Smooth muscle cell of trachea (primary cell): Measurements from ENCODE around the gene MS4A6A. TPM values are rescaled to one million over a fixed set of nuclear protein-coding genes. Genes with fewer than 3 reads are reported as not detected.

Experiments used
- total RNA-seq: library from RNA; depleted of rRNA; stranded (reverse); fragments of >200 nt; gene quantifications from 2 replicates; pipeline ENCODE4 v1.2.1, GENCODE V29; 2014

MS4A6A gene, protein sequence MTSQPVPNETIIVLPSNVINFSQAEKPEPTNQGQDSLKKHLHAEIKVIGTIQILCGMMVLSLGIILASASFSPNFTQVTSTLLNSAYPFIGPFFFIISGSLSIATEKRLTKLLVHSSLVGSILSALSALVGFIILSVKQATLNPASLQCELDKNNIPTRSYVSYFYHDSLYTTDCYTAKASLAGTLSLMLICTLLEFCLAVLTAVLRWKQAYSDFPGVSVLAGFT
- total RNA-seq, result 0.15 TPM in 1 of 2 replicates, not detected in the other

DNA sequence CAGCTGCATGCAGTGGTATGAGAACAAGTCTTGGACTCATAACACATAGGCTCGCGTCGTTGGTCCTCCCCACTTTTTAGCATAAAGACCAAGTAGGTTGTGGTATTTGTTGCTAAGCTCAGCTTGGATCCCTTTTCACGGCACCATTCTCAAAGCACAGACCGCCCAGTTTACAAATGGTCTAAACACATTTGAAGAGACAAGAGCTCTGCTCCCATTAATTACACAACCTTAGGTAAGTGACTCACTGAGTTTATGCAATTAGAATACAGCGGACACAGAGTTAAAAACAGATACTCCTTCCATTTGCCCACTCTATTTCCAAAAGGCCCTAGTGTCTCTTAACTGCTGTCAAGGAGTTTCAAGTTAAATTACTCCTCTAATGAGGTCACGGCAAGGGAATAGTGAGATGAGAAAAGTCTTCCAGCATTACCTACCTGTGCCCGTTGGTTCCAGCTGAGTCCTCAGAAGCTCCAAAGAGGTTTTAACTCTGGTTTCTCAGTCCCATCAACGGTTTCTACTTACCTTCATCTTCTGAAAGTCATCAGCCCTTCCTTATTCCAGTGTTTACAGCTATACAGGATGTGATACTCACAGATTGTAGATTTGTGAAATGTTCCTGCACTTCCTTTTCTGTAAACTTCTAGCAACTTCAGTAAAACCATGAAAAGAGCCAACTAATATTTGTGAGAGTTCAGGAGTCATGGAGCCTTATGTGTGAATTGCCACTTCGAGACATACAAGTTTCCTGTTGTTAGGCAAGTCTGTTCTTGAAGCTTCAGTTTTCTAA is at the start of gene MS4A6A:
TSS of gene MS4A6A (minus strand) at position 543 of the 790 bp plus-strand sequence. CDS start 1,356 bp downstream, outside the sequence.

Other genes starting within 250 kb of the MS4A6A start
- not detected in 2 replicates for gene OOSP1, start 244.7 kb downstream of the MS4A6A start, total RNA-seq
- not detected in 2 replicates for gene OOSP4A, start 219.1 kb downstream of the MS4A6A start, total RNA-seq
- gene OOSP4B, start 165.9 kb downstream of the MS4A6A start, total RNA-seq, result not detected in 2 replicates
- gene OOSP2, start 142.7 kb downstream of the MS4A6A start, total RNA-seq, result not detected in 2 replicates
- gene MS4A3, start 126.4 kb downstream of the MS4A6A start, total RNA-seq, result not detected in 2 replicates
- not detected in 2 replicates for gene MS4A2, start 94.4 kb downstream of the MS4A6A start, total RNA-seq
- gene MS4A4E, start 60.1 kb upstream of the MS4A6A start, total RNA-seq, result not detected in 2 replicates
- under 0.01 TPM in 1 of 2 replicates, not detected in the other for gene MS4A4A, start 97.6 kb upstream of the MS4A6A start, total RNA-seq
- gene MS4A6E, start 144.2 kb upstream of the MS4A6A start, total RNA-seq, result not detected in 2 replicates
- gene MS4A7, start 195.4 kb upstream of the MS4A6A start, total RNA-seq, result not detected in 2 replicates
- not detected in 2 replicates for gene MS4A14, start 213.4 kb upstream of the MS4A6A start, total RNA-seq
- gene MS4A5, start 246.5 kb upstream of the MS4A6A start, total RNA-seq, result not detected in 2 replicates